HepG2 (cell line): Measurements from ENCODE around the gene ATP1A2. TPM values are rescaled to one million over a fixed set of nuclear protein-coding genes. Genes with fewer than 3 reads are reported as not detected.

Experiments
- AGO2 ChIP-seq: fragments of 200-400 bp; formaldehyde crosslinking; optimal IDR thresholded peaks from 2 replicates; pipeline ENCODE3; 2017; ENCODE audit warnings: mild to moderate bottlenecking, low read depth, low read length, moderate library complexity
- AHDC1 ChIP-seq: sonication (generic); formaldehyde crosslinking; IDR thresholded peaks from 2 replicates; pipeline ENCODE4 v1.5.1; 2020; ENCODE audit warnings: mild to moderate bottlenecking, missing genetic modification reagents, borderline replicate concordance
- ATRX ChIP-seq: sonication (generic); formaldehyde crosslinking; IDR thresholded peaks from 2 replicates; pipeline ENCODE4 v1.4.0; 2020; ENCODE audit warnings: missing genetic modification reagents, borderline replicate concordance
- CBX2 ChIP-seq, 2 experiments: fragments of 200-600 bp in 1 of 2; sonication (generic); formaldehyde crosslinking in 1 of 2; IDR thresholded peaks; 2 replicates each; pipeline versions ENCODE4 v1.7.0 to v1.8.1; 2018 to 2022; ENCODE audit warnings: low read depth in 2 of 2, low read length in 1 of 2, mild to moderate bottlenecking in 1 of 2, missing genetic modification reagents in 1 of 2
- DNMT1 ChIP-seq: sonication (generic); formaldehyde crosslinking; IDR thresholded peaks from 2 replicates; pipeline ENCODE4 v1.5.1; 2020; ENCODE audit warnings: mild to moderate bottlenecking, missing genetic modification reagents
- DPF2 ChIP-seq: sonication (generic); formaldehyde crosslinking; IDR thresholded peaks from 2 replicates; pipeline ENCODE4 v1.4.0; 2020; ENCODE audit warnings: mild to moderate bottlenecking, low read depth, missing genetic modification reagents, borderline replicate concordance
- GRHL1 ChIP-seq: sonication (generic); formaldehyde crosslinking; conservative IDR thresholded peaks from 2 replicates; pipeline ENCODE4 v1.8.0; 2022; ENCODE audit warnings: missing genetic modification reagents
- GTF2F1 ChIP-seq: fragments of 150-350 bp; IDR thresholded peaks from 2 replicates; pipeline ENCODE4 v1.6.1; 2014; ENCODE audit warnings: low read length
- HNF4A ChIP-seq: sonication (generic); formaldehyde crosslinking; IDR thresholded peaks from 2 replicates; pipeline ENCODE4 v1.4.0; 2020; ENCODE audit warnings: missing genetic modification reagents
- KAT8 ChIP-seq: IDR thresholded peaks from 2 replicates; pipeline ENCODE4 v1.6.1; 2016; ENCODE audit warnings: missing genetic modification reagents, missing compliant biosample characterization
- KDM1A ChIP-seq: IDR thresholded peaks from 2 replicates; pipeline ENCODE4 v1.6.1; 2016; ENCODE audit warnings: missing compliant biosample characterization
- MIER2 ChIP-seq: IDR thresholded peaks from 2 replicates; pipeline ENCODE4 v1.6.1; 2016; ENCODE audit warnings: missing biosample characterization, missing genetic modification reagents
- MYNN ChIP-seq: sonication (generic); formaldehyde crosslinking; IDR thresholded peaks from 2 replicates; pipeline ENCODE4 v1.4.0; 2020; ENCODE audit warnings: mild to moderate bottlenecking, low read depth, missing genetic modification reagents
- NFE2 ChIP-seq: sonication (generic); formaldehyde crosslinking; IDR thresholded peaks from 2 replicates; pipeline ENCODE4 v1.4.0; 2020; ENCODE audit warnings: missing genetic modification reagents
- SAP130 ChIP-seq: IDR thresholded peaks from 2 replicates; pipeline ENCODE4 v1.6.1; 2016; ENCODE audit warnings: low read depth
- SOX13 ChIP-seq, 3 experiments: fragments of 450-650 bp in 1 of 3; sonication (generic) in 1 of 3; formaldehyde crosslinking in 1 of 3; IDR thresholded peaks in 2 of 3; conservative IDR thresholded peaks in 1 of 3; 2 replicates each; pipeline versions ENCODE4 v1.5.0 to v1.6.1; 2016 to 2020; ENCODE audit warnings: antibody characterized with exemption in 1 of 3, mild to moderate bottlenecking in 1 of 3, missing compliant biosample characterization in 1 of 3, missing genetic modification reagents in 1 of 3, moderate library complexity in 1 of 3
- TAF1 ChIP-seq: sonication (generic); formaldehyde crosslinking; IDR thresholded peaks from 2 replicates; pipeline ENCODE4 v1.4.0; 2020; ENCODE audit warnings: missing genetic modification reagents
- ZNF264 ChIP-seq: sonication (generic); formaldehyde crosslinking; IDR thresholded peaks from 2 replicates; pipeline ENCODE4 v1.4.0; 2020; ENCODE audit warnings: missing genetic modification reagents
- ZNF564 ChIP-seq: sonication (generic); formaldehyde crosslinking; IDR thresholded peaks from 2 replicates; pipeline ENCODE4 v1.8.1; 2023; ENCODE audit warnings: mild to moderate bottlenecking, missing genetic modification reagents
- ZNF577 ChIP-seq: sonication (generic); formaldehyde crosslinking; IDR thresholded peaks from 2 replicates; pipeline ENCODE4 v1.4.0; 2020; ENCODE audit warnings: mild to moderate bottlenecking, low read depth, missing genetic modification reagents, borderline replicate concordance
- ZNF629 ChIP-seq: sonication (generic); formaldehyde crosslinking; conservative IDR thresholded peaks from 2 replicates; pipeline ENCODE4 v1.5.0; 2020; ENCODE audit warnings: missing genetic modification reagents
- ZSCAN21 ChIP-seq: sonication (generic); formaldehyde crosslinking; IDR thresholded peaks from 2 replicates; pipeline ENCODE4 v1.8.0; 2022; ENCODE audit warnings: mild to moderate bottlenecking, missing genetic modification reagents, moderate library complexity, borderline replicate concordance
- polyA plus RNA-seq, 8 experiments: library from polyadenylated mRNA; depleted of rRNA in 3 of 8; stranded (reverse) in 7 of 8; unstranded in 1 of 8; fragments of >200 nt; fragmentation: Illumina TruSeq in 4 of 8; extraction: Trizol in 4 of 8; gene quantifications; 2 replicates each; pipeline versions ENCODE4 v1.2.1 to v1.2.3, GENCODE V29; 2011 to 2016; ENCODE audit warnings: low read depth in 4 of 8, missing spikeins in 1 of 8, mixed read lengths in 1 of 8; ENCODE audit not compliant: insufficient read depth in 1 of 8
- total RNA-seq, 5 experiments: library from RNA; depleted of rRNA; stranded (reverse); fragments of >200 nt; fragmentation: Illumina TruSeq; extraction: Trizol; gene quantifications; 2 replicates each; pipeline ENCODE4 v1.2.3, GENCODE V29; 2016; ENCODE audit warnings: low read depth in 1 of 5
- TF ChIP-seq, protein P1 (sequence below): sonication (generic); formaldehyde crosslinking; IDR thresholded peaks from 2 replicates; pipeline ENCODE4 v1.8.1; 2023; ENCODE audit warnings: mild to moderate bottlenecking, missing genetic modification reagents, borderline replicate concordance

Gene ATP1A2
- total and polyA plus RNA-seq, 2 of the 13 experiments (the other 11 are each of a cell fraction or from before 2014, with no cell fraction given), result 0.16 TPM; not detected in 1

DNA sequence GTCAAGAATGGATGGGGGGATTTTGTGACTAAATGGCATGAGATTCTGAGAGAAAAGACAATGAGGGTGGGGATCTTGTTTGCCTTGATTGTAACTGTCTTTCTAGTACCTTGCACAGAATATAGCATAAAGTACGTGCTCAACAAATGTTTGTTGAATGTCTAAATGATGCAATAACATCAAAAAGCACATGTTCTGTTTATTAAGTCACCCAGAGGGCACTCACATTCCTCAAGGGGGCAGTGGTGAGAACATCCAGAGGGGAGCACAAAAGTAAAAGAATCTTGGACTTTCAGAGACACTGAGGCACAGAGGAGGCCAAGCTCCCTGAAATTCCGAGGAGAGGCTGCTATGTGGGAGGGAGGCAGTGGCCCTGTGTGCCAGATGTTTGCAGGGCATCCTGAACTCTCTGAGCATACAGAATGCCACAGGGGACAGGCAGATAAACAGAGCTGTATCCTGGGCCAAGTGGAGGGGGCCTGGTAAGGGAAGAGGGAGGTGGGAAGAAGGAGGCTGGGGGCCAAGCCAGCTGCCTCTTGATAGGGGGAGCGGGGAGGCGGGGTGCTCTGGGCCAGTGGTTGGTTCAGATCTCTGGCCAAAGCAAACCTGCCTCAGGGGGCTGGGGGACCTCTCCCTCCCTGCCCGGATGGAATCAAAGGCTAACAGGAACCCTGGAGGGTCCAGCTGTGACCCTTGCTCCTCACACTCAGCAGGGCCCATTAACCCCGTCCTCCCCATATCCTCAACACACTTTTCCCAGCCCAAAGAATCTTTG, 6.5 kb upstream of the ATP1A2 start (continued):
- TF ChIP-seq KAT8, result 0 out of 2 replicates have a peak, but pooled peaks have one; percentile 16
- TF ChIP-seq MYNN (CRISPR knock-in tag), result no peak
- no peak for TF ChIP-seq ATRX (CRISPR knock-in tag)
- TF ChIP-seq SAP130 (CRISPR knock-in tag), result peak; percentile 25; the same call in 1 of the 2 replicates
- TF ChIP-seq TAF1, result no peak
- 0 out of 2 replicates have a peak, but pooled peaks have one; percentile 13 for TF ChIP-seq DPF2 (CRISPR knock-in tag)
- no peak for TF ChIP-seq DNMT1 (CRISPR knock-in tag)
- TF ChIP-seq ZSCAN21, result no peak
- no peak for TF ChIP-seq ZNF264 (CRISPR knock-in tag)
- TF ChIP-seq SOX13 (IDR thresholded peaks at IDR 0.05), result no peak
- TF ChIP-seq SOX13 (CRISPR knock-in tag; conservative IDR thresholded peaks at IDR 0.05 in 1 of 2, IDR thresholded peaks at IDR 0.05 in 1 of 2), result no peak
- TF ChIP-seq ZNF564 (CRISPR knock-in tag), result no peak
- TF ChIP-seq NFE2 (CRISPR knock-in tag), result no peak
- no peak for TF ChIP-seq GTF2F1
- TF ChIP-seq HNF4A (CRISPR knock-in tag), result peak; percentile 70
- 0 out of 2 replicates have a peak, but pooled peaks have one; percentile 26 for TF ChIP-seq KDM1A (CRISPR knock-in tag)
- TF ChIP-seq AGO2, result no peak
- TF ChIP-seq CBX2 (IDR thresholded peaks at IDR 0.05; ENCODE audit: low read depth, low read length), result no peak
- no peak for TF ChIP-seq CBX2 (CRISPR knock-in tag; IDR thresholded peaks at IDR 0.05; ENCODE audit: low read depth)
- no peak for TF ChIP-seq GRHL1 (CRISPR knock-in tag)
- no peak for TF ChIP-seq AHDC1 (CRISPR knock-in tag)
- no peak for TF ChIP-seq ZNF629 (CRISPR knock-in tag)
- TF ChIP-seq, protein P1, sequence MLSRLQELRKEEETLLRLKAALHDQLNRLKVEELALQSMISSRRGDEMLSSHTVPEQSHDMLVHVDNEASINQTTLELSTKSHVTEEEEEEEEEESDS (CRISPR knock-in tag), result no peak
- TF ChIP-seq ZNF577 (CRISPR knock-in tag), result no peak
- no peak for TF ChIP-seq MIER2 (CRISPR knock-in tag)
